Endothelial cell (in vitro differentiated cells): ENCODE data around the gene EIF4G1. TPM values are rescaled to one million over a fixed set of nuclear protein-coding genes. Genes with fewer than 3 reads are reported as not detected.

ENCODE experiments used
- DNase-seq: peaks from one replicate; pipeline ENCODE4 v3.0.0; 2021; ENCODE audit warnings: low spot score
- H3K27ac Mint-ChIP-seq: one replicate; pipeline ENCODE4 v1.8.0; 2021; ENCODE audit warnings: mixed read lengths, inconsistent platforms; ENCODE audit not compliant: unreplicated experiment
- H3K27me3 Mint-ChIP-seq: one replicate; pipeline ENCODE4 v1.8.0; 2021; ENCODE audit warnings: mild to moderate bottlenecking, moderate library complexity, mixed read lengths, inconsistent platforms; ENCODE audit not compliant: unreplicated experiment
- H3K36me3 Mint-ChIP-seq: one replicate; pipeline ENCODE4 v1.8.0; 2021; ENCODE audit warnings: mild to moderate bottlenecking, low read depth, mixed read lengths, inconsistent platforms; ENCODE audit not compliant: unreplicated experiment
- H3K4me1 Mint-ChIP-seq: one replicate; pipeline ENCODE4 v1.8.0; 2021; ENCODE audit warnings: mild to moderate bottlenecking, mixed read lengths, inconsistent platforms; ENCODE audit not compliant: unreplicated experiment
- H3K4me3 Mint-ChIP-seq: one replicate; pipeline ENCODE4 v1.8.0; 2021; ENCODE audit warnings: mild to moderate bottlenecking, mixed read lengths, inconsistent platforms; ENCODE audit not compliant: unreplicated experiment
- H3K9me3 Mint-ChIP-seq: one replicate; pipeline ENCODE4 v1.8.0; 2021; ENCODE audit warnings: mixed read lengths, inconsistent platforms; ENCODE audit not compliant: unreplicated experiment
- total RNA-seq: library from RNA; stranded (reverse); fragmentation: NEBNext Ultra II Directional; extraction: Animal tissue kit (Norgen Biotek cat#: 25700); gene quantifications from one replicate; pipeline ENCODE4 v1.2.1, GENCODE V29; 2021; ENCODE audit not compliant: unreplicated experiment
- TF ChIP-seq, protein P1 (sequence below): fragments of 200-600 bp; sonication (generic); IDR thresholded peaks from one replicate; pipeline ENCODE4 v1.5.0; 2021; ENCODE audit warnings: antibody characterized with exemption; ENCODE audit not compliant: unreplicated experiment

EIF4G1 gene
- total RNA-seq, 1 donor from 2014 or later, result 390 TPM

DNA sequence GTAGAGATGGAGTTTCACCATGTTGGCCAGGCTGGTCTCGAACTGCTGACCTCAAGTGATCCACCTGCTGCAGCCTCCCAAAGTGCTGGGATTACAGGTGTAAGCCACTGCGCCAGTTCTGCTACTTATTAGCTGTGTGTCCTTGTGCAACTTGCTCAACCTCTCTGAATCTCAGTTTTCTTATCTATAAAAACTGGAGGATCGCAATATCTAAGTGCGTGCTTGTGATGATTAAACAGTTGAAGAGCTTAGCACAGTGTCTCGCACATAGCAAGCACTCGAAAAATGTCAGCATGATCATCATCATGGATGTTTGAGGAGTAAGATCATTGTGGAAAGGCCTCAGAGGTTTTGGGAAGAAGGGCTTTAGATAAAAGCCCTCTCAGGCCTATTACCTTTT, 36.2 kb downstream of the EIF4G1 start:
- Mint-ChIP-seq H3K9me3 (no peaks in the 10 kb centered on the region), H3K4me1 (peaks cover 2% of the 10 kb centered on the region), H3K4me3 (no peak overlapping the region), H3K27ac (no peak overlapping the region), H3K36me3 (peaks cover 19% of the 10 kb centered on the region), H3K27me3 (no peaks in the 10 kb centered on the region)
- no peak for DNase-seq
- TF ChIP-seq, protein P1, sequence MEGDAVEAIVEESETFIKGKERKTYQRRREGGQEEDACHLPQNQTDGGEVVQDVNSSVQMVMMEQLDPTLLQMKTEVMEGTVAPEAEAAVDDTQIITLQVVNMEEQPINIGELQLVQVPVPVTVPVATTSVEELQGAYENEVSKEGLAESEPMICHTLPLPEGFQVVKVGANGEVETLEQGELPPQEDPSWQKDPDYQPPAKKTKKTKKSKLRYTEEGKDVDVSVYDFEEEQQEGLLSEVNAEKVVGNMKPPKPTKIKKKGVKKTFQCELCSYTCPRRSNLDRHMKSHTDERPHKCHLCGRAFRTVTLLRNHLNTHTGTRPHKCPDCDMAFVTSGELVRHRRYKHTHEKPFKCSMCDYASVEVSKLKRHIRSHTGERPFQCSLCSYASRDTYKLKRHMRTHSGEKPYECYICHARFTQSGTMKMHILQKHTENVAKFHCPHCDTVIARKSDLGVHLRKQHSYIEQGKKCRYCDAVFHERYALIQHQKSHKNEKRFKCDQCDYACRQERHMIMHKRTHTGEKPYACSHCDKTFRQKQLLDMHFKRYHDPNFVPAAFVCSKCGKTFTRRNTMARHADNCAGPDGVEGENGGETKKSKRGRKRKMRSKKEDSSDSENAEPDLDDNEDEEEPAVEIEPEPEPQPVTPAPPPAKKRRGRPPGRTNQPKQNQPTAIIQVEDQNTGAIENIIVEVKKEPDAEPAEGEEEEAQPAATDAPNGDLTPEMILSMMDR, result no peak

DNA sequence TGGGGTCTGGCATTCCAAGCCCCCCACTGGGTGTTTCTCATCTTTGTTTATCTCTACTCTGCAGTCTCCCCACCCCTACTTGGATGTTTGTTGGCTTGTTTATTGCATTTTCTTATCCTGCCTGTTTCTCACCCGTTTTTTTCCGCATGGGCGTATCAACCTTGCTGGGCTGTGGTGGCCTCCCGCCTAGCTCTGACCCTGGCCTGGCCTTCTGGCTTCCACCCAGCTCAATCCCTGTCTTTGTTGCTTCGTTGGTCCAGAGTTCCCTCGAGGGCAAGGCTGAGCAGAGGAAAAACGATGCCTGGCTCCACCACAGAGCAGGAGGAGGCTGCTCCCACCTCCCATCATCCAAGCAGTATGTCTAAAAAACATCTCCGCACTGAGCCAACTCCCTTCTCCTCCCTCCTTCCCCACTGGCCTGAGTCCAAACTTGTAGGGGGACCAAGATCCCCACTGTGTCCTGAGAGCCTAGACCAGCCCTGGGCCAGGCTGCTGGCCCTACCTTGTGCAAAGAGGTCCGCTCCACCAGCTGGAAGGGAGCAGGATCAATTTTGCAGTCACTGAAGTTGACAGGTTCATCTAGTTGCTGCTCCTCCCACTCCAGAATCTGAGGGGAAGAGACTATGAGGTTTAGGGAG, 37.2 kb downstream of the EIF4G1 start:
- DNase-seq, result no peak
- Mint-ChIP-seq H3K27ac (no peak overlapping the region), H3K9me3 (no peaks in the 10 kb centered on the region), H3K4me3 (no peak overlapping the region), H3K27me3 (no peaks in the 10 kb centered on the region), H3K36me3 (peaks cover 19% of the 10 kb centered on the region), H3K4me1 (no peaks in the 10 kb centered on the region)
- TF ChIP-seq, protein P1, result no peak

DNA sequence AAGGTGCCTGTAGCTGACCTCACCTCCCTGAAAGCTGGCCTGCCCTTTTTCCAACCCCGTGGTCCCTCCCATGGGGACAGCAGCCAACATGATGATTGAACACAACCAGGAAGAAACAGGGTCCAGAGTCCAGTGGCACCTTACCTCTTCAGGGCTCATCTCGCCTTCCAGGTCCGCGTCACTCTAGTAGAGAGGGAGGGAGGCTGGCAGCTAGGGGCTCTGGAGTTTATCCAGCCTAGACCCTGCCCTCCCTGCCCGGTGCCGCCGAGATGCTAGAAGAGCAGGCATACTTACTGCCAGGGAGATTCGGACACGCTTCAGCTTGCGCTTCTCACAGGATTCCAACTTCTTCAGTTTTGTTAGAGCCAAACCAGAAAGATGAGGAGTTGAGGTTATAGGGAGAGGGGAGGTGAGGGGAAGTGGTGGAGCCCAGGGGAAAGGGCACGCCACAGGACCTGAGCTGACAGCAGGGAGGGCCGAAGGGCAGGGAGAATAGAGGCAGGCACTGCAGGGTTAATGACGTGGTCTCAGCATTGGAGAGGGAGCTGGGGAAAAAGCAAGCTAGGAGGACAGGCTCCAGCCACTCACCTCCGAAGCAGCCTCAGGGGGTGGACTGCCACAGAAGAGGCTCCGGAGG, 37.9 kb downstream of the EIF4G1 start:
- no peaks in the 10 kb centered on the region for H3K9me3 Mint-ChIP-seq
- no peak for DNase-seq
- peaks cover 15% of the 10 kb centered on the region for H3K36me3 Mint-ChIP-seq
- H3K4me3 Mint-ChIP-seq, result no peak overlapping the region
- no peaks in the 10 kb centered on the region for H3K27me3 Mint-ChIP-seq
- H3K27ac Mint-ChIP-seq, result no peak overlapping the region
- TF ChIP-seq, protein P1, result no peak
- no peaks in the 10 kb centered on the region for H3K4me1 Mint-ChIP-seq

DNA sequence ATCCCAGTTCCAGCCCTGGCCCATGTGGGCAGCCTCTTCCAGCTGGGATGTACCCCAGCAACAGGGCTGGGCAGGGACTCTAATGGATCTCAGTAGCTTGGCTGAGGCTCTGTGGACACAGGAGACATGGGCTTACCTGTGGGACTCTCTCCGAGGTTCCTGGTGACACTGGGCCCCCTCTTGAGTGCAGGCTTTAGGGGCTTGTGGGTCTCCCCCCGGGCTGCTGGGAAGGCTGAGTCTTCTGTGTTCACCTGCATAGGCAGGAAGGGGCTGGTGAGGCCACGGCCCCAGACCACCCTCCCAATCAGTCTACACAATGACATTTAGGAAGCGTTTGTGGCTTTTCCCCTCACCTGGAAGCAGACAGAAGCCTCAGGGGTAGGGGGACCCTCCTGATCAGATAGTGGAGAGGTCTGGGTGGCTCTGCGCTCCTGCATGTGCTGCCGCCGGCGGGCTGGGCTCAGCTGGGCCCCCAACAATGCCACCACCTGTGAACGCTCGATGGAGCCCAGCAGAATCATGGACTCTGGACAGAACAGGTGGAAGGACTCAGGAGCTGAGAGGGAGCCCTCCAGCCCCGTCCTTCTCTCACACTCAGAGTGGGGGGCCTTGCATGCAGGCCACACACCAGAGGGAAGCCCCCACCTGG, 38.6 kb downstream of the EIF4G1 start:
- Mint-ChIP-seq H3K4me1 (no peaks in the 10 kb centered on the region), H3K4me3 (no peak overlapping the region), H3K27me3 (no peaks in the 10 kb centered on the region), H3K9me3 (no peaks in the 10 kb centered on the region), H3K27ac (no peak overlapping the region), H3K36me3 (peaks cover 15% of the 10 kb centered on the region)
- TF ChIP-seq, protein P1, result no peak
- DNase-seq, result no peak

DNA sequence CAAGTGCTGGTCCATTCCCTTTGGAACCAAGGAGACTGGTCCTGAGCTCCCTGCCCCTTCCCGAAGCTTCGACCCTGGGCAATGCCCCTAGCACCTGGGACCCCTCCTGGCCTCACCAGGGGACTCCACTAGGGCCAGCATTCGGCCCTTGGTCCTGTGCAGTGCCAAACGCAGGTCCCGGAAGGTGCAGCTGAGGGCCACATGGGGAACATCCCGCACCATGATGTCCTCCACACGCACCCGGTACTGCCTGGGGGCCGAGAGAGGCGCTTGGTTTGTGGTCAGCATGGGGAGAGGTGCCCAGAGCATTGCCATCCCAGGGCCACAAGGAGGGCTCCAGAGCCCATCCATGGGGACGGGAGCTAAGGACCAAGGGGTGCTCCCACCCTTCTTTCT, 39.1 kb downstream of the EIF4G1 start:
- Mint-ChIP-seq H3K27me3 (no peaks in the 10 kb centered on the region), H3K9me3 (no peaks in the 10 kb centered on the region), H3K4me1 (no peaks in the 10 kb centered on the region), H3K27ac (no peak overlapping the region), H3K36me3 (peaks cover 14% of the 10 kb centered on the region), H3K4me3 (no peak overlapping the region)
- no peak for DNase-seq
- TF ChIP-seq, protein P1, result no peak
